ENCODE measurements around the gene ATP8B4. TPM values are rescaled to one million over a fixed set of nuclear protein-coding genes. Genes with fewer than 3 reads are reported as not detected.

ATP8B4 gene
- total RNA-seq, 1 experiment from 2014 or later: not detected

DNA sequence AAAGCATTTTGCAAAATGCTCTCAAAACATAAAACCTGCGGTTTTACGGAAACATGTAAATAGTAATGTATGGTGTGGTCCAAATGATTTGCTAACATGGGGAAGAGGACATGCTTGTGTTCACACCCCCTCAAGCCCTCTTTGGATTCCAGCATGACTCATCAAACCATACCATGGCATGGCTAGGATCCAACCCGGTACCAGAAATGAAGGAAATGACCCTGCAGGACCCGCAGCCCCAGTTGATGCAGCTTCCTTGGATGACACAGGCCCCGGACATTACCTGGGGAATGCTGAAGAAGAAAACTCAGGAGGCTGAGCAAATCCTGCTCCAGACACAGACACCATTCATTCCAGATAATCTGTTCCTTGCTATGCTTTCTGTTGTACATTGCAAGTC is 275.3 kb downstream of the ATP8B4 start:
- POLR2A ChIA-PET: no interaction called here
- no peaks in the 10 kb centered on the region for H3K27me3 ChIP-seq (ENCODE audit: control insufficient read depth, insufficient read depth, low read length)

DNA sequence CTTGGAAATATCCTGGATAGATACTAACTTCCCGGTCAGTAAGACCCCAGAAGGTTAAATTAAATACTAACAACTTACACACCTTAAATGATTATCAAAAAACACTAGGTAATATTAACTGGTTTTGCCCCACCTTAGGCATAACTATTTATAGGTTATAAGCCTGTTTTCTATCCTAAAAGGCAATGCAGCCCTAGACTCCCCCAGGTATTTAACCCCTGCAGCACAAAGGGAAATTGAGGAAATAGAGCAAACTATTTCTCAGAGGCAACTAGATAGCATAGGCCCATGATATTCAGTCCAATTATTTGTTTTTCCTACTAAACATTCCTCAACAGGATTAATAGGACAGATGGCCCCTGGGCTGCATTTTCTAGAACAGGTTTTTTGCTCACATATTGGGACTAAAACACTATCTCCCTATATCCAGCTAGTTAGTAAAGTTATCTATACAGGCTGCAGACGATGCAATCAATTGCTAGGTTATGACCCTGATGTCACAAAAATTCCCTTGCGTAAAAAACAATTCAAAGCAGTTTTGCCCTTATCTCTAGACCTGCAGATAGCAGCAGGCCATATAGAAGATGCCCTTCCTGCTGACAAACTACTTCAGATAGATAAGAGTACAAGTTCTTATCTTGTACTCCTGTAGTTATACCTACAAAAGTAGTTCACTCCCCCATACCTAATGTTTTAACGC is 276.9 kb downstream of the ATP8B4 start:
- Histone ChIP-seq H3K4me3 (ENCODE audit: low read depth in 2 of 2, low read length in 2 of 2) (no peak overlapping the region), H3K27me3 (ENCODE audit: control insufficient read depth, insufficient read depth, low read length) (no peaks in the 10 kb centered on the region), H3K4me1 (ENCODE audit: control insufficient read depth, insufficient read depth, low read length) (no peaks in the 10 kb centered on the region), H3K27ac (ENCODE audit: low read length) (no peak overlapping the region), H3K9me3 (ENCODE audit: control insufficient read depth, insufficient read depth, low read depth, low read length) (no peaks in the 10 kb centered on the region), H3K36me3 (ENCODE audit: control insufficient read depth, insufficient read depth, low read length) (no peaks in the 10 kb centered on the region)
- CTCF ChIA-PET: no interaction called here
- in situ Hi-C loops (cut with HindIII; ENCODE audit: low pct_unique_long_range_greater_than_20kb, low sequenced_read_pairs): no loop called here
- no peak for ATAC-seq
- no TSS peak for BruUV-seq (replicated peaks)
- POLR2A ChIA-PET: no interaction called here
- no peak for DNase-seq (ENCODE audit: low read depth, low spot score)
- intact Hi-C loops (cut with micrococcal nuclease; ENCODE audit: unreplicated experiment): no loop called here
- TF ChIP-seq, protein P1, sequence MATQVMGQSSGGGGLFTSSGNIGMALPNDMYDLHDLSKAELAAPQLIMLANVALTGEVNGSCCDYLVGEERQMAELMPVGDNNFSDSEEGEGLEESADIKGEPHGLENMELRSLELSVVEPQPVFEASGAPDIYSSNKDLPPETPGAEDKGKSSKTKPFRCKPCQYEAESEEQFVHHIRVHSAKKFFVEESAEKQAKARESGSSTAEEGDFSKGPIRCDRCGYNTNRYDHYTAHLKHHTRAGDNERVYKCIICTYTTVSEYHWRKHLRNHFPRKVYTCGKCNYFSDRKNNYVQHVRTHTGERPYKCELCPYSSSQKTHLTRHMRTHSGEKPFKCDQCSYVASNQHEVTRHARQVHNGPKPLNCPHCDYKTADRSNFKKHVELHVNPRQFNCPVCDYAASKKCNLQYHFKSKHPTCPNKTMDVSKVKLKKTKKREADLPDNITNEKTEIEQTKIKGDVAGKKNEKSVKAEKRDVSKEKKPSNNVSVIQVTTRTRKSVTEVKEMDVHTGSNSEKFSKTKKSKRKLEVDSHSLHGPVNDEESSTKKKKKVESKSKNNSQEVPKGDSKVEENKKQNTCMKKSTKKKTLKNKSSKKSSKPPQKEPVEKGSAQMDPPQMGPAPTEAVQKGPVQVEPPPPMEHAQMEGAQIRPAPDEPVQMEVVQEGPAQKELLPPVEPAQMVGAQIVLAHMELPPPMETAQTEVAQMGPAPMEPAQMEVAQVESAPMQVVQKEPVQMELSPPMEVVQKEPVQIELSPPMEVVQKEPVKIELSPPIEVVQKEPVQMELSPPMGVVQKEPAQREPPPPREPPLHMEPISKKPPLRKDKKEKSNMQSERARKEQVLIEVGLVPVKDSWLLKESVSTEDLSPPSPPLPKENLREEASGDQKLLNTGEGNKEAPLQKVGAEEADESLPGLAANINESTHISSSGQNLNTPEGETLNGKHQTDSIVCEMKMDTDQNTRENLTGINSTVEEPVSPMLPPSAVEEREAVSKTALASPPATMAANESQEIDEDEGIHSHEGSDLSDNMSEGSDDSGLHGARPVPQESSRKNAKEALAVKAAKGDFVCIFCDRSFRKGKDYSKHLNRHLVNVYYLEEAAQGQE (IDR thresholded peaks at IDR 0.05; ENCODE audit: insufficient read depth in 1 of 2, low read depth in 2 of 2, low read length in 1 of 2): no peak
- TF ChIP-seq POLR2AphosphoS5 (IDR thresholded peaks at IDR 0.05; ENCODE audit: low read depth, low read length): no peak
- TF ChIP-seq, protein P2, sequence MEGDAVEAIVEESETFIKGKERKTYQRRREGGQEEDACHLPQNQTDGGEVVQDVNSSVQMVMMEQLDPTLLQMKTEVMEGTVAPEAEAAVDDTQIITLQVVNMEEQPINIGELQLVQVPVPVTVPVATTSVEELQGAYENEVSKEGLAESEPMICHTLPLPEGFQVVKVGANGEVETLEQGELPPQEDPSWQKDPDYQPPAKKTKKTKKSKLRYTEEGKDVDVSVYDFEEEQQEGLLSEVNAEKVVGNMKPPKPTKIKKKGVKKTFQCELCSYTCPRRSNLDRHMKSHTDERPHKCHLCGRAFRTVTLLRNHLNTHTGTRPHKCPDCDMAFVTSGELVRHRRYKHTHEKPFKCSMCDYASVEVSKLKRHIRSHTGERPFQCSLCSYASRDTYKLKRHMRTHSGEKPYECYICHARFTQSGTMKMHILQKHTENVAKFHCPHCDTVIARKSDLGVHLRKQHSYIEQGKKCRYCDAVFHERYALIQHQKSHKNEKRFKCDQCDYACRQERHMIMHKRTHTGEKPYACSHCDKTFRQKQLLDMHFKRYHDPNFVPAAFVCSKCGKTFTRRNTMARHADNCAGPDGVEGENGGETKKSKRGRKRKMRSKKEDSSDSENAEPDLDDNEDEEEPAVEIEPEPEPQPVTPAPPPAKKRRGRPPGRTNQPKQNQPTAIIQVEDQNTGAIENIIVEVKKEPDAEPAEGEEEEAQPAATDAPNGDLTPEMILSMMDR (IDR thresholded peaks at IDR 0.05): no peak
- no peak for TF ChIP-seq TCF7L2 (IDR thresholded peaks at IDR 0.05; ENCODE audit: low read depth, low read length)
- TF ChIP-seq SIN3A (IDR thresholded peaks at IDR 0.05; ENCODE audit: borderline replicate concordance, insufficient read depth, low read depth, low read length): no peak

More for the DNA sequence above, 275.3 kb downstream of the ATP8B4 start:
- CTCF ChIA-PET: no interaction called here
- in situ Hi-C loops (cut with HindIII; ENCODE audit: low pct_unique_long_range_greater_than_20kb, low sequenced_read_pairs) (no loop called here), intact Hi-C loops (cut with micrococcal nuclease; ENCODE audit: unreplicated experiment) (no loop called here)
- Histone ChIP-seq H3K4me3 (ENCODE audit: low read depth in 2 of 2, low read length in 2 of 2) (no peak overlapping the region), H3K4me1 (ENCODE audit: control insufficient read depth, insufficient read depth, low read length) (no peaks in the 10 kb centered on the region), H3K27ac (ENCODE audit: low read length) (no peak overlapping the region), H3K9me3 (ENCODE audit: control insufficient read depth, insufficient read depth, low read depth, low read length) (no peaks in the 10 kb centered on the region), H3K36me3 (ENCODE audit: control insufficient read depth, insufficient read depth, low read length) (no peaks in the 10 kb centered on the region)
- no peak for TF ChIP-seq SIN3A (IDR thresholded peaks at IDR 0.05; ENCODE audit: borderline replicate concordance, insufficient read depth, low read depth, low read length)
- no peak for TF ChIP-seq POLR2AphosphoS5 (IDR thresholded peaks at IDR 0.05; ENCODE audit: low read depth, low read length)
- TF ChIP-seq, protein P1 (IDR thresholded peaks at IDR 0.05; ENCODE audit: insufficient read depth in 1 of 2, low read depth in 2 of 2, low read length in 1 of 2): no peak
- TF ChIP-seq, protein P2 (IDR thresholded peaks at IDR 0.05): no peak
- ATAC-seq: no peak
- BruUV-seq (replicated peaks): no TSS peak
- DNase-seq (ENCODE audit: low read depth, low spot score): no peak

All from Panc1 (cell line).